ENCODE results near the gene ACTBL2. TPM values are rescaled to one million over a fixed set of nuclear protein-coding genes. Genes with fewer than 3 reads are reported as not detected.
A peak's percentile ranks its signal among the peaks of the same experiment; 100 is the strongest.

ACTBL2 gene
- total RNA-seq, 4 donors from 2014 or later = not detected

GRCh38 chr5:57446966-57447365 is 35.6 kb downstream of the ACTBL2 start:
- H3K36me3 ChIP-seq = no peaks in the 10 kb centered on the region
- H3K9me3 ChIP-seq = no peaks in the 10 kb centered on the region
- H3K4me3 ChIP-seq = no peak overlapping the region
- H3K4me1 ChIP-seq = peaks cover 0 to 32% (median 5%) of the 10 kb centered on the region in 4 donors
- H3K27me3 ChIP-seq = no peaks in the 10 kb centered on the region
- no peak for DNase-seq (ENCODE audit: low spot score in 2 of 2)
- TF ChIP-seq EP300 (IDR thresholded peaks at IDR 0.05) = no peak
- no peak for TF ChIP-seq POLR2A (IDR thresholded peaks at IDR 0.05)
- no peak for TF ChIP-seq CTCF (IDR thresholded peaks at IDR 0.05)
- WGBS, 2 donors = 92 to 93% methylated on average over 2 of the region's 2 CpGs
- H3K27ac ChIP-seq = no peak overlapping the region

- Histone ChIP-seq H3K4me1 (peaks cover 0 to 24% (median 5%) of the 10 kb centered on the region in 4 donors), H3K27ac (no peak overlapping the region), H3K27me3 (no peaks in the 10 kb centered on the region), H3K36me3 (no peaks in the 10 kb centered on the region), H3K4me3 (no peak overlapping the region), H3K9me3 (no peaks in the 10 kb centered on the region)
- no peak for DNase-seq (ENCODE audit: low spot score in 2 of 2)
- TF ChIP-seq CTCF (IDR thresholded peaks at IDR 0.05) (no peak), EP300 (IDR thresholded peaks at IDR 0.05) (no peak), POLR2A (IDR thresholded peaks at IDR 0.05) (no peak)
- WGBS, 2 donors = 89 to 91% methylated on average over 4 of the region's 4 CpGs
Observed at GRCh38 chr5:57445705-57446037, 36.9 kb downstream of the ACTBL2 start.

- Histone ChIP-seq H3K4me3 (no peak overlapping the region), H3K36me3 (no peaks in the 10 kb centered on the region), H3K9me3 (no peaks in the 10 kb centered on the region), H3K4me1 (peaks cover 0 to 19% (median 5%) of the 10 kb centered on the region in 4 donors), H3K27ac (no peak overlapping the region), H3K27me3 (no peaks in the 10 kb centered on the region)
- DNase-seq (ENCODE audit: low spot score in 2 of 2) = no peak
- 68 to 72% methylated on average over 5 of the region's 5 CpGs for WGBS, 2 donors
- TF ChIP-seq CTCF (IDR thresholded peaks at IDR 0.05) = no peak
- TF ChIP-seq POLR2A (IDR thresholded peaks at IDR 0.05) = no peak
- TF ChIP-seq EP300 (IDR thresholded peaks at IDR 0.05) = no peak
Observed at GRCh38 chr5:57445006-57445704, 37.5 kb downstream of the ACTBL2 start.

- Histone ChIP-seq H3K4me1 (peaks cover 0 to 10% (median 0%) of the 10 kb centered on the region in 4 donors), H3K27ac (no peak overlapping the region), H3K36me3 (no peaks in the 10 kb centered on the region), H3K4me3 (no peak overlapping the region), H3K27me3 (no peaks in the 10 kb centered on the region), H3K9me3 (no peaks in the 10 kb centered on the region)
- 60 to 68% methylated on average over 4 of the region's 4 CpGs for WGBS, 2 donors
- TF ChIP-seq CTCF (IDR thresholded peaks at IDR 0.05) (no peak), POLR2A (IDR thresholded peaks at IDR 0.05) (no peak), EP300 (IDR thresholded peaks at IDR 0.05) (peak in 1 of 2 donors; percentile 11)
- DNase-seq (ENCODE audit: low spot score in 2 of 2) = no peak
Observed at GRCh38 chr5:57442080-57442839, 40.4 kb downstream of the ACTBL2 start.

GRCh38 chr5:57441557-57441956 is 41.1 kb downstream of the ACTBL2 start:
- 60 to 69% methylated on average over 2 of the region's 2 CpGs for WGBS, 2 donors
- Histone ChIP-seq H3K4me3 (no peak overlapping the region), H3K27me3 (no peaks in the 10 kb centered on the region), H3K36me3 (no peaks in the 10 kb centered on the region), H3K4me1 (peaks cover 0 to 10% (median 0%) of the 10 kb centered on the region in 4 donors), H3K27ac (no peak overlapping the region), H3K9me3 (no peaks in the 10 kb centered on the region)
- DNase-seq (ENCODE audit: low spot score in 2 of 2) = no peak
- TF ChIP-seq POLR2A (IDR thresholded peaks at IDR 0.05) (no peak), EP300 (IDR thresholded peaks at IDR 0.05) (no peak), CTCF (IDR thresholded peaks at IDR 0.05) (no peak)

All from tibial nerve (tissue), 4 donors.